G401 (cell line): ENCODE measurements around the gene KAT8. TPM values are rescaled to one million over a fixed set of nuclear protein-coding genes. Genes with fewer than 3 reads are reported as not detected.
"Not testable (repeated sequence)": the region's sequence is repeated elsewhere in the genome, so short reads cannot be mapped to it uniquely, and the experiment has no call there.

ENCODE experiments used
- DNase-seq: peaks from one replicate; pipeline ENCODE4 v3.0.0-alpha.2; 2015; ENCODE audit warnings: low spot score
- in situ Hi-C: cut with HindIII; loops from 2 replicates; pipeline ENCODE4 v1.10.0; 2016; ENCODE audit warnings: low sequenced_read_pairs, mixed read lengths
- total RNA-seq: library from RNA; depleted of rRNA; stranded (reverse); fragments of >200 nt; shearing (Covaris generic); gene quantifications from 2 replicates; pipeline ENCODE4 v1.2.3, GENCODE V29; 2014

Gene KAT8
- total RNA-seq, 1 experiment from 2014 or later = 86.9 TPM

DNA sequence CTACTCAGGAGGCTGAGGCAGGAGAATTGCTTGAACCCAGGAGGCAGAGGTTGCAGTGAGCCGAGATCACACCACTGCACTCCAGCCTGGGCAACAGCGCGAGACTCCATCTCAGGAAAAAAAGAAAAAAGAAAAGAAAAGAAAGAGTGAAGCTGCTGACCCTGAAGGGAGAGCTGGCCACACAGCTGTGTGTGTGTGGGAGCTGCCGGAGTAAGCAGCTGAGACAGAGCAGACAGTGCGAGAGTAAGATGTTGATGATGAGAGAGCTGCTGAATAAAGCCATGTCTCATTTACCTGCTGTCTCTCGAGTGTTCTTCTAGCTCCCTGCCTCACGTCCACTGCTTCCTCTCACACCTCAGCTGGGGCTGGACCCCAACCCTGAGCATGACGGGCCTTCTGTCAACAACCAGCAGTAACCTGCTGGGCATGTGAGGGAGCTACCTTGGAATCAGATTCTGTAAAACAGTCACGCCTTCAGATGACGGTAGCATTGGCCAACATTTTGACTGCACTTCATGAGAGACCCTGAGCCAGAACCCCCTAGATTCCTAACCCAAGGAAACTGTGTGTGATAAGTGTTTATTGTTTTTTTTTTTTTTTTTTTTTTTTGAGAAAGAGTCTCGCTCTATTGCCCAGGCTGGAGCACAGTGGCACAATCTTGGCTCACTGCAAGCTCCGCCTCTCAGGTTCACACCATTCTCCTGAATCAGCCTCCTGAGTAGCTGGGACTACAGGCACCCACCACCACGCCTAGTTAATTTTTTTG, 16.4 kb upstream of the KAT8 start:
- DNase-seq, in situ Hi-C loops: not testable (repeated sequence)

DNA sequence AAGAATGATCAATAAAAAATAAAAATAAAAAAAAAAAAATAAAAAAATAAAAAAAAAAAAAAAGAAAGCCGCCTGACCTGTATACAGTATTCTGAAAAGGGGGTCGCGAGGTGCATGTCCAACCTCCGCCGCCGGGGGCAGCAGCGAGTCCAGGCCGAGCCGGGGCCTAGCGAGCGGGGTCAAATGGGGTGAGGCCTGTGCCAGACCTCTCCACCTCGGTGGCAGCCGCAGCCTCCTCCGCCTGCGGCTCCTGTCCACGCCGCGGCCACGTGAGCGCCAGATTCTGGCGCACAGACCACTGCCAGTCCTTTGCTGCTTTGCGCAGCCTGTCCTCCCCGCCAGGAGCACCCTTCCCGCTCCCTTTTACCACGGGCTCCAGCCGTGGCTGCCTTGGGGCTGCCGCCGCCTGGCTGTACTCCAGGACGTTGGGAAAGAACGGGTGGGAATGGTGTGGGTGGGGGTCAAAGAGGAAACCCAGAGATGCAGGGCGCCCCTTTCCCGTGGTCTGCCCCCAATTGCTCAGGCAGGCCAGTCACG, 11.7 kb upstream of the KAT8 start:
- peak; percentile 76 for DNase-seq
- in situ Hi-C loops = no loop called here

DNA sequence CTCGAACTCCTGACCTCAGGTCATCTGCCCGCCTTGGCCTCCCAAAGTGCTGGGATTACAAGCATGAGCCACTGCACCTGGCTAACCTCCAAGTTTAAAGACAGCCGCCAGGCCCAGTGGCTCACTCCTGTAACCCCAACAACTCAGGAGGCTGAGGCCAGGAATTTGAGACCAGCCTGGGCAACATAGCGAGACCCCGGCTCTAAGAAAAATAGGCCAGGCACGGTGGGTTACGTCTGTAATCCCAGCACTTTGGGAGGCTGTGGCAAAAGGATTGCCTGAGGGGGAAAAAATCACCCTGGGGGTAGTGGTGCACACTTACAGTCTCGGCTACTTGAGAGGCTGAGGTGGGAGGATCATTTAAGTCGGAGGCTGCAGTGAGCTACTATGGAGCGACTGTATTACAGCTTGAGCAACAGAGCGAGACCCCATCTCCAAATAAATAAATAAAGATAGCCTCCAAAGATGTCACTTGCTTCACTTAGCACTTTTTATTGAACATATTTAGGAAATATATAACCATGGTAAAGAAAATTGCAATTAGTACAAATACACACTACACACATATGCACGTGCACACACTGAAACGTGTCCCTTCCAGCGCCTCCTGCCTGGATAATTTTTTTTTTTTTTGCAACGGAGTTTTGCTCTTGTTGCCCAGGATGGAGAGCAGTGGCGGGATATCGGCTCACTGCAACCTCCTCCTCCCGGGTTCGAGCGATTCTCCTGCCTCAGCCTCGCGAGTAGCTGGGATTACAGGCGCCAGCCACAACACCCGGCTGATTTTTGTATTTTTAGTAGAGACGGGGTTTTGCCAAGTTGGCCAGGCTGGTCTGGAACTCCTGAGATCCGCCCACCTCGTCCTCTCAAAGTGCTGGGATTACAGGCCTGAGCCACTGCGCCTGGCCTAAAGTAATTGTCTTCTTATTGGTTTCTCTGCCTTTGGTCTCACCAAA, 10.7 kb upstream of the KAT8 start:
- DNase-seq = no peak
- in situ Hi-C loops = no loop called here

DNA sequence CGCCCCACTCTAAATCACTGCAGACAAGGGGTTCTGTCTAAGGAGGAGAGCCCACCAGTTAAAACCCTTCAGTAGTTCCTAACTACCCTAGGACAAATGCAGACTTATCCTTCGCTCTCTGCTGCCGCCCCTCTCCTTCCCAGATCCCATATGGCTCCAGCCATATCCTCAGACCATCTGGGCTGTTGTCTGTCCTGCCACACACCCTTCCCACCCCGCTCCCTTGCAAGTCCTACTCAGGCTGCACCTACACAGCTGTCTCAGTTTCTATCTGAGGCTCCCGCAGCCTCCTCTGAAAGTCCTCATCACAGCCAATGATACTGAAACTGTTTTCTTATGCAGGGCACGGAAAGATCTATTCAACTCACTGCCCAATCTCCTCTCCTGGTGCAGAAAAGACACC, 10.0 kb upstream of the KAT8 start:
- in situ Hi-C loops = no loop called here
- no peak for DNase-seq

DNA sequence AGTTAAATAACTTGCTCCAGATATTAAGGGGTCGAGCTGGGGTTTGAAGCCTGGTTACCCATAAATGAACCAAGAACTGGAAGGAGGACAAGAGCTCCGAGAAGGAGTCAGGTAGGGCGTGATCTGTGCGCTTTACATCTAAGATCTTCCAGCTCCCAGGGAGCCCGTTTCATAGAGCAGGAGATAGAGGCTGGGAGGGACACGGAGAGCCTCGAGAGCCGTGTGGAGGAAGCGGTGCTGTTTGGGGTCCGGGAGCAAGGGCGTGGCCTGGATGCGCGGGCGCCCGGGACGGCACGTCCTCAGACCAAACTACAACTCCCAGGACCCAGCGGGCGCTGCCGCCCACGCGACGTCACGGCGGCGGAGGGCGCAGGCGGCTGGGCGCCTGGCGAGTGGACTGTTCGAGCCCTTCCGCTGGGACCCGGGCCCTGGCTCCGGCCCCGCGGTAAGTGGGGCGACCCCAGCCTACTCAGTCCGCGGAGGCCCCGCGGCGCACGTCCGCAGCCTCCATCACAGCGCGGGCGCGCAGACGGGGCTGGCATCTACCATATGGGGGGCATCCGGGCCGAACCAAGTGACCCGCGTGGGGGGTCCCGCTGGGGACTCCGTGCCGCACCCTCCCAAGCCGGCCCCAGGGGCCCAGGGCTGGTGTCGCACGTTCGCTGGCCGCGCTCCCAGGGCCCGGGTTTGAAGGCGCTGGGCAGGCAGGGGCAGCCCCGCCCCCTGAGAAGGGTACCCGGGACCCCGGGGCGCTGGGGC, 9.2 kb upstream of the KAT8 start, which contains the start of gene BCKDK:
BCKDK (plus strand) TSS at position 352 of the 759 bp plus-strand sequence. CDS start 838 bp downstream, outside the sequence.
- DNase-seq = peak; percentile 82
- in situ Hi-C loops = no loop called here

DNA sequence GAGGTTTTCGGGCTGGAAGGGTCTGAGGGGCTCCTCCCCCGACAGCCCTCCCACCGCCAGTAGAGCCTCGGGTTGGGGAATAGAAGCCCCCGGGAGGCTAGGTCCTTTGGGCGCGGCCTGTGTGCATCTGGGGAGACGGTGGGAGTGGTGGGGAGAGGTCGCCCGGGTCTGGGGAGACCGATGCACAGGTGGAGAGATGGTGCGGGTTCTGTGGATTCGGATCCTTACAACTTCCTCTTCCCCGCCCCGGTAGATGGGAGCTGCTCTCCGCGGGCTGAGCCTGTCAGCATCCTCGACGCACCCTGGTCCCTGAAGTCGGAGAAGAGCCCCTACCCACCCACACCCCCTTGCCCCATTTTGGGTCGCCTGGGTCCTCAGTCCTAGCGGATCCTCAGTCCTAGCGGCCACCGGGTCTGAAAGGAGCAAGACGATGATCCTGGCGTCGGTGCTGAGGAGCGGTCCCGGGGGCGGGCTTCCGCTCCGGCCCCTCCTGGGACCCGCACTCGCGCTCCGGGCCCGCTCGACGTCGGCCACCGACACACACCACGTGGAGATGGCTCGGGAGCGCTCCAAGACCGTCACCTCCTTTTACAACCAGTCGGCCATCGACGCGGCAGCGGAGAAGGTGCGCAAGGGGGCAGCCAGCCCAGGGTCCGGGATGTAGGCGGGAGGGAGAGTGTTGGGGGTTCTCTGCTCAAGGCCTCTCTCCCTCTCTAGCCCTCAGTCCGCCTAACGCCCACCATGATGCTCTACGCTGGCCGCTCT, 8.5 kb upstream of the KAT8 start:
- in situ Hi-C loops = no loop called here
- no peak for DNase-seq

DNA sequence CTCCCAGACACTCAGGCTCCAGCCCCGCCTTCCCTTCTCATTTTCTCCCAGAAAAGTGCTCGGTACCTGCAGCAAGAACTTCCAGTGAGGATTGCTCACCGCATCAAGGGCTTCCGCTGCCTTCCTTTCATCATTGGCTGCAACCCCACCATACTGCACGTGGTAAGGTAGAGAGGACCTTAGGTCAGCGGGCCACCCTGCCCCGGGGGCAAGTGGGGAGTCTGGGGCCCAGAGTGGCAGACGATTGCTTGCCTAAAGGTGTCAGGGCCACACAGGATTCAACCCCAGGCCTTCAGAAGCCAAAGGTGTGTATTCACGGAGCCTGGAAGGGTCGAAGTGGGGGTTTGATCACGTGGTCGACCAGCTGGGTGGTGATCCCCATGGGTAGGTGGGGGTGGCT, 7.8 kb upstream of the KAT8 start:
- DNase-seq = no peak
- in situ Hi-C loops = no loop called here

DNA sequence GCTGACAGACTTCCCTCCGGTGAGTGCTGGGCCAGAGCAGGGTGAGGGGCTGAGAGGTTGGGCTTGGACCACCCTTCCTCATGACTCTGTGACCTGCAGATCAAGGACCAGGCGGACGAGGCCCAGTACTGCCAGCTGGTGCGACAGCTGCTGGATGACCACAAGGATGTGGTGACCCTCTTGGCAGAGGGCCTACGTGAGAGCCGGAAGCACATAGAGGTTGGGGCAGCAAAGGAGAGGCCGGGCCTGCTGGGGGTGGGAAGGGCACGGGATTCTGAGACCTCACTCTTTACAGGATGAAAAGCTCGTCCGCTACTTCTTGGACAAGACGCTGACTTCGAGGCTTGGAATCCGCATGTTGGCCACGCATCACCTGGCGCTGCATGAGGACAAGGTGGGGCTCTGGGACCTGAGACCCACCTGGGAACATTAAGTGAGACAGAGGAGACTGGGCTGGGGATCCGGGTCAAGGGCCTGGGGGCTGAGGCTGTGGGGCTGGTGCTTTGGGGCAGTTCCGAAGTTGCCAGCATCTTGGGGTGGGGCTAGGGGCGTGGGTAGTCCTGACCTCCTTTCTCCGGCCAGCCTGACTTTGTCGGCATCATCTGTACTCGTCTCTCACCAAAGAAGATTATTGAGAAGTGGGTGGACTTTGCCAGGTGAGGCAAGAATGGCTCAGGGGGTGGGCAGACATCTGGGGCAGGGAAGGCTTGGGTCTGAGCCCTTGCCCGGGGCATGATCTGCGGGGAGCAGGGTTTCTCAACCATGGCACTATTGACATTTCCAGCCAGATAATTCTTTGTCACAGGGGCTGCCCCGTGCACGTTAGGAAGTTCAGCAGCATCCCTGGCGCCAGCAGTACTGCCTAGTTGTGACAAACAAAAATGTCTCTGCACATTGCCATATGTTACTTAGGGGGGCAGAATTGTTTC, 7.1 kb upstream of the KAT8 start:
- DNase-seq = no peak
- in situ Hi-C loops = no loop called here

DNA sequence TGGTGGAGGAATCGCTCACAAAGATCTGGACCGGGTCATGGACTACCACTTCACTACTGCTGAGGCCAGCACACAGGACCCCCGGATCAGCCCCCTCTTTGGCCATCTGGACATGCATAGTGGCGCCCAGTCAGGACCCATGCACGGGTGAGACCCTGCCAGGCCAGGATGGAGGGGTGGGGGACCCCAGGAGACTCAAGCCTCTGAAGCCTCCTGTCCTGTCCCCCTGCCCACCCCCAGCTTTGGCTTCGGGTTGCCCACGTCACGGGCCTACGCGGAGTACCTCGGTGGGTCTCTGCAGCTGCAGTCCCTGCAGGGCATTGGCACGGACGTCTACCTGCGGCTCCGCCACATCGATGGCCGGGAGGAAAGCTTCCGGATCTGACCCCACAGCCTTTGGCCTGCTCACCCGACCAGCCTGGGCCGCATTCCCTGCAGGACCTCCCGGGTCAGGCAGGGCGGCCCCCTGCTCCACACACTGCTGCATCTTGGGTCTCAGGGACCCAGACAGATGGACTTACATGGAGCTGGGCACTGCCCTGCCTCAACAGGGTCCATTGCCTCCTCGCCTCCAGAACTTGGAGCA, 5.5 kb upstream of the KAT8 start:
- DNase-seq = no peak

DNA sequence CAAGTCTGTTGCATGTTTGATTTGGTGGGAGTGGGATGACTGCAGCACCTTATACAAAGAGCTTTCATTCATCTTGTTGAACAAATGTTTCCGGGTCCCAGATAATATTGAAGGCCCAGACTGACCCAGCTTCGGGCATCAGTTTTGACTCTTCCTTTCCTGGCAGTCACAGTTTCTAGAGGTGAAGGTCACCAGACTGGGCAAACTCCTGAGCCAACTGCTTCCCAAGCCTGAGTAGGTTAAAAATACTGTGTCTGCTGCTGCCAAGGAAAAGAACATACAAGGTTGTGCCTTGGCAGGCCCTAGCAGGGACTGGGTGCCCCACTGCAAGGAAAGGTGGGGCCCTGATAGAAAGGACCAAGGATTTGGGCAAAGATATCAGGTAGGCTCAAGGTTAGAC, 4.8 kb upstream of the KAT8 start:
- DNase-seq = no peak
- in situ Hi-C loops = no loop called here

More for the DNA sequence above, 5.5 kb upstream of the KAT8 start:
- in situ Hi-C loops = no loop called here

DNA sequence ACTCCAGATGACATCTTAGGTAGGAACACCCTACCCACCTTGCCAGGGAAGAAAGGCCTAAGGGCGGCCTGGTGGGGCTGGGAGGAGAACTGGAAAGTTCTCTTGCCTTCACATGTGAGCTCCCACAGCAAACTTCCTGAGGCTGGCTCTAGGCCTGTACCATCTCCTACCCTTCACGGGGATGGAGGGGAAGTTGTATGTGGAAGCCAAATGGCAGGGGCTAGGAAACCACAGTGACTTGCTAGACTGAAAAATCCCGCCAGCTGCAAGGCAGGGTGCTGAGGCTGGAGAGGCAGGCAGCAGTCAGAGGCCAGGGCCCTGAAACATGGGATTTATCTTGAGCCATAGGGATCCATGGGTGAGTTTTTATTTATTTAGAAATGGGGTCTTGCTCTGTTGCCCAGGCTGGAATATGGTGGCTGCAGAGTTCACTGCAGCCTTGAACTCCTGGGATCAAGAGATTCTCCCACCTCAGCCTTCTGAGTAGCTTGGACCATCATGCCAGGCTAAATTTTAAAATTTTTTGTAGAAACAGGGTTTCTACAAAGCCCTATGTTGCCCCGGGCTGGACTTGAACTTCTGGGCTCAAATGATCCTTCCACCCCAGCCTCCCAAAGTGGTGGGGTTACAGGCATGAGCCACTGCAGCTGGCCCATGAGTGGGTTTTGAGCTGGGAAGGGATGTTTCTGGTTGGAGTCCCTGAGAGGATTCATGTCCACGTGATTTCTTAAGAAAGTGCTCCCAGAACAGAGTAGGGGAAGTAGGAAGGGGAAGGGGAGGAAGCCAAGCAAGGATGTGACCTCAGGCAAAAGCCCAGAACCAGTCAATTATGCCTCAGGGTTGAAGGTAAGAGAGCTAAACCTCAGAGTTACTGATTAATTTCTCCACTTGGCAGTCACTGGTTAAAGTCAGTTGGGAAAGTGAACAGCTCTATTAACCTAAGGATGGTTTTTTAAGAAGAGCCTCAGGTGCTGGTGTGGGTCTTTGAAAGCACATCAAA, 4.0 kb upstream of the KAT8 start:
- DNase-seq = no peak
- in situ Hi-C loops = no loop called here

DNA sequence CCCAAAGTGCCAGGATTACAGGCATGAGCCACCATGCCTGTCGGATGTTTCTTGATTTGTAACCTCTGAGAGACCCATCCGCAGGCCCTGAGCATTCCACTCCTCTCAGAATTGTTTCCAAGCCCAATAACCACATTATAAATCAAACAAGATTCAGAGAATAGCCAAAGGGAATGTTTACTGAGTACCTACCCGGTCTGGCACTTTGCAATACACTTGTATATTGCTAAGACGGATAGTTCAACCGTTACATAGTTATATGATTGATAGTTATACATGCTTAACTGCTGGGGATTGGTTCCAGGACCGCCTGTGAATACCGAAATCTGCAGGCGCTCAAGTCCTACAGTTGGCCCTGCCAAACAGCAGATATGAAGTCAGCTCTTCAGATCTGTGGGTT, 3.0 kb upstream of the KAT8 start:
- no peak for DNase-seq
- in situ Hi-C loops = no loop called here

DNA sequence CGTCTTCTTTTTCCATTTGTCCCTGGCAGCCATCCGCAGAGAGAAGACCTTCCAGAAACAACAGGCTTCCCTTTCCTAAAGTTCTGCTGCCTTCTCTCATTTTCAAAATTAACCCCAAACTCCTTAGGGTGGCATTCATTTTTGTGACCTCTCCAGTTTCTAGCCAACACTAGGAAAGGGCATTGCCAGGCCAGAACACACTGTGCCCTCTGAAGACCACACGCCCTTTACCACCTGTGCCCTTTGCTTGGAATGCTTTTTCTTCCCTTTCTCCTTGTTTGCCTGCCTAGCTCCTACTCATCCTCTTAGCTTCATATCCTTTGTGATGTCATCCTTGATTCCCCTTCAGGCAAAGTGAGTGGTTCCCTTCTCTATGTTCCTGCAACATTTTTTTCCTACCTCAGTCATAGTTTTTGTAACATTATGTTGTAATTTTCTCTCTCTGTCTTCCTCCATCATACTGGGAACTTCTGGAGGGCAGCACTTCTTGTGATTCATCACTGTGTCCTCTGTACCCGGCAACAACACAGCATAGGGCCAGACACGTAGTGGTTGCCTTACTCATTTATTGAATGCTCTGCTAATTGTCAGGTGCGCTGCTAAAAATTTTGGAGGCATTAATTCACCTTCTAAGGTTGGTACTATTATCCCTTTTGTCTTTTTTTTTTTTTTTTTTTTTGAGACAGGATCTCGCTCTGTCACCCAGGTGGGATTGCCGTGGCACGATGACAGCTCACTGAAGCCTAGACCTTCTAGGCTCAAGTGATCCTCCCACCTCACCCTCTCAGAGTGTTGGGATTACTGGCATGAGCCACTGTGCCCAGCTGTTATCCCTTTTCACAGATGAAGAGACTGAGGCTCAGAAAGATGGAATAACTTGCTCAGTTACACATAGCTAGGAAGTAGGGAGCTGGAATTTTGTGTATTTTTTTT, 1.0 kb downstream of the KAT8 start:
- DNase-seq = no peak
- in situ Hi-C loops = no loop called here

DNA sequence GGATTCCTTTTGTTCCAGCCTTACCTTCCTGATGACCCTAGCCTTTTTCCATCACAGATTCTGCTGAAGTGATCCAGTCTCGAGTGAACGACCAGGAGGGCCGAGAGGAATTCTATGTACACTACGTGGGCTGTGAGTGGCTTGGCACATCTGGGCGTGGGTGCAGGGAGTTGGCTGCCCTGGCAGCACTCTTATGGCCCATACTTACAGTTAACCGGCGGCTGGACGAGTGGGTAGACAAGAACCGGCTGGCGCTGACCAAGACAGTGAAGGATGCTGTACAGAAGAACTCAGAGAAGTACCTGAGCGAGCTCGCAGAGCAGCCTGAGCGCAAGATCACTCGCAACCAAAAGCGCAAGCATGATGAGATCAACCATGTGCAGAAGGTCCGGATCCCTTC, 2.7 kb downstream of the KAT8 start:
- no peak for DNase-seq
- in situ Hi-C loops = no loop called here

DNA sequence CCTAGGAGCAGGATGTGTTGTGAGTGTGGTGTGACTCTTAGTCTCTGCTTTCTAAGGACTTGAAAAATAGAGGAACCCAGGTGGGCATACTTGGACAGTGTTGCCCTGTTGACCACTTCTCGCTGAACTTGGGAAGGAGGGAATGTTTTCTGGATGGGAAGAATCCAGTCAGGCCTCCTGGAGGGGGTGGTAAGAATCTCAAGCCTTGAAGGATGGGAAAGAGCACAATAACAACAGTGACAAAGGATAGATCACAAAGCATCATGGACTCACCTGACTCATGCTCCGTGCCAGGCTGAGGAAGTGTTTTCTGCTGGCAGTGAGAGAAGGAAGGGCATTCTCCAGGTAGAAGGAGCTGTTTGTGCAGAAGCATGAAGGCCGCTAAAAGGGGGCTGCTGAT, 8.4 kb downstream of the KAT8 start:
- in situ Hi-C loops = no loop called here
- DNase-seq = no peak
